Bronchial epithelial cell (primary cell): ENCODE results near the gene NUP62. TPM values are rescaled to one million over a fixed set of nuclear protein-coding genes. Genes with fewer than 3 reads are reported as not detected.
A peak's percentile ranks its signal among the peaks of the same experiment; 100 is the strongest.

Source experiments
- DNase-seq: peaks from one replicate; pipeline ENCODE4 v3.0.0-alpha.2; 2010; ENCODE audit warnings: low read depth
- FAIRE-seq: peaks from 2 replicates; lab custom pipeline; 2011; peaks lifted over from hg19 to GRCh38; lab: Jason Lieb, UNC
- H3K27me3 ChIP-seq: 2 replicates; pipeline ENCODE4 v1.5.1; 2011; ENCODE audit warnings: low read length; ENCODE audit not compliant: control insufficient read depth, insufficient read depth
- H3K36me3 ChIP-seq: 2 replicates; pipeline ENCODE4 v1.5.1; 2011; ENCODE audit warnings: low read length; ENCODE audit not compliant: control insufficient read depth, insufficient read depth
- H3K4me3 ChIP-seq: 2 replicates; pipeline ENCODE4 v1.5.1; 2011; ENCODE audit warnings: mild to moderate bottlenecking, low read depth, low read length, control low read depth
- total RNA-seq: library from RNA; depleted of rRNA; stranded (reverse); fragments of >200 nt; gene quantifications from 2 replicates; pipeline ENCODE4 v1.2.1, GENCODE V29; 2014
- TF ChIP-seq, protein P1 (sequence below): IDR thresholded peaks from 2 replicates; pipeline ENCODE4 v1.5.1; 2011; ENCODE audit warnings: mild to moderate bottlenecking, moderate library complexity, low read length, control low read depth, inconsistent platforms; ENCODE audit not compliant: insufficient read depth, severe bottlenecking

Gene NUP62
- total RNA-seq, 1 donor from 2014 or later = 12.1 TPM

DNA sequence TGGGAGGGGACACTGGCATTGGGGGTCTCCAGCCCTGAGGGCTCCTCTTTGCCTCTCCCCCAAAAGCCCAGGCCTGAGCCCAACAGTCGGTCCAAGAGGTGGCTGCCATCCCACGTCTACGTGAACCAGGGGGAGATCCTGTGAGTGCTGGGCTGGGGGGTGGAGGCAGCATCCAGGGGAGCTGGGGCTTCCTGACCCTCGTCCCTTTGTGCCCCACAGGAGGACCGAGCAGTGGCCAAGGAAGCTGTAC, 71.5 kb downstream of the NUP62 start:
- peak; percentile 23 for FAIRE-seq
- H3K36me3 ChIP-seq = peaks cover 23% of the 10 kb centered on the region
- H3K4me3 ChIP-seq = no peak overlapping the region
- DNase-seq = no peak
- H3K27me3 ChIP-seq = no peaks in the 10 kb centered on the region
- TF ChIP-seq, protein P1, sequence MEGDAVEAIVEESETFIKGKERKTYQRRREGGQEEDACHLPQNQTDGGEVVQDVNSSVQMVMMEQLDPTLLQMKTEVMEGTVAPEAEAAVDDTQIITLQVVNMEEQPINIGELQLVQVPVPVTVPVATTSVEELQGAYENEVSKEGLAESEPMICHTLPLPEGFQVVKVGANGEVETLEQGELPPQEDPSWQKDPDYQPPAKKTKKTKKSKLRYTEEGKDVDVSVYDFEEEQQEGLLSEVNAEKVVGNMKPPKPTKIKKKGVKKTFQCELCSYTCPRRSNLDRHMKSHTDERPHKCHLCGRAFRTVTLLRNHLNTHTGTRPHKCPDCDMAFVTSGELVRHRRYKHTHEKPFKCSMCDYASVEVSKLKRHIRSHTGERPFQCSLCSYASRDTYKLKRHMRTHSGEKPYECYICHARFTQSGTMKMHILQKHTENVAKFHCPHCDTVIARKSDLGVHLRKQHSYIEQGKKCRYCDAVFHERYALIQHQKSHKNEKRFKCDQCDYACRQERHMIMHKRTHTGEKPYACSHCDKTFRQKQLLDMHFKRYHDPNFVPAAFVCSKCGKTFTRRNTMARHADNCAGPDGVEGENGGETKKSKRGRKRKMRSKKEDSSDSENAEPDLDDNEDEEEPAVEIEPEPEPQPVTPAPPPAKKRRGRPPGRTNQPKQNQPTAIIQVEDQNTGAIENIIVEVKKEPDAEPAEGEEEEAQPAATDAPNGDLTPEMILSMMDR = no peak

DNA sequence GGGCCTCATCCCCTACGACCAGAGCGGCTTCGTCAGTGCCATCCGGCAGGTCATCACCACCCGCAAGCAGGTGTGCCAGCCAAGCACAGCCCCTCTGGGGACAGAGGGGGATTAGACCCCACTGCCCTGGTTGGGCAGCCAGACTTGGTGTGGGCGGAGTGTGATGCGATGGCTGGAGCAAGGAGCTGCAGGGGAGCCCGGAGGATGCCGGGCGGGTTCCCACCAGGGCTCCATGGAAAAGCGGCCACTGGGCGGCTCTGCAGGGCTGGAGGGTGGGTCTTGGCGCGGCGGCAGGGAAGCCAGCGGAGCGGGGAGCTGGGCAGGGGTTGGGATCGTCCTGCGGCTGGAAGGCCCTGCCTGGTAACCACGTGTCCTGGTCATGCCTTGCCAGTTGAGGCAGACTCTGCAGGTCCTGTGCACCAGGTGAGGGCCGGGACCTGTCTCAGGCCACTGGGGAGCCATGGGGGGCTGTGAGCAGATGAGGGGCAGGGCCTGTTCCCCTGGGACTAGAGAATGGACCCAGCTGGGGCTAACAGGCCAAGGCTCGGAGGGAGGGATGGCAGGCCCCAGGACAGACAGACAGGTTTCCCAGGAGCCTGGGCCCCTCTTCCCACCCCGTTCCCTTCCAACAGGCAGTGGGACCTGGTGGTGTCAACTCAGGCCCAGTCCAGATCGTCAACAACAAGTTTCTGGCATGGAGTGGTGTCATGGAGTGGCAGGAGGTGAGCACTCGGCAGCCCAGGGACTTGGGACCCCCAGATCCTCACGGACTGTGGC, 72.1 kb downstream of the NUP62 start:
- H3K27me3 ChIP-seq = no peaks in the 10 kb centered on the region
- DNase-seq (no peak), FAIRE-seq (no peak)
- H3K4me3 ChIP-seq = no peak overlapping the region
- TF ChIP-seq, protein P1 = no peak
- H3K36me3 ChIP-seq = peaks cover 21% of the 10 kb centered on the region

Other genes starting within 250 kb of the NUP62 start
- gene ADM5, start 239.9 kb downstream of the NUP62 start, total RNA-seq = 0.13 and 0.53 TPM in 2 replicates
- gene CPT1C, start 238.4 kb downstream of the NUP62 start, total RNA-seq = 1.2 and 2.4 TPM in 2 replicates
- gene TSKS, start 166.2 kb downstream of the NUP62 start, total RNA-seq = not detected in 2 replicates
- 25.5 and 33.5 TPM in 2 replicates for gene AP2A1, start 162.5 kb downstream of the NUP62 start, total RNA-seq
- 12.1 and 13.2 TPM in 2 replicates for gene FUZ, start 116.2 kb downstream of the NUP62 start, total RNA-seq
- 8.2 and 10.2 TPM in 2 replicates for gene MED25, start 111.2 kb downstream of the NUP62 start, total RNA-seq
- 20.5 and 23.6 TPM in 2 replicates for gene PTOV1, start 78.3 kb downstream of the NUP62 start, total RNA-seq
- gene PNKP, start 61.9 kb downstream of the NUP62 start, total RNA-seq = 26.8 and 37.9 TPM in 2 replicates
- gene AKT1S1, start 52.1 kb downstream of the NUP62 start, total RNA-seq = 3.7 and 7.4 TPM in 2 replicates
- gene TBC1D17, start 51.8 kb downstream of the NUP62 start, total RNA-seq = 2.1 and 3.1 TPM in 2 replicates
- gene IL4I1, start 32.6 kb downstream of the NUP62 start, total RNA-seq = under 0.01 and 0.26 TPM in 2 replicates
- 1.8 TPM in 2 replicates for gene ATF5, start 299 bp downstream of the NUP62 start, total RNA-seq
- not detected in 2 replicates for gene SIGLEC11, start 31.7 kb upstream of the NUP62 start, total RNA-seq
- gene VRK3, start 95.9 kb upstream of the NUP62 start, total RNA-seq = 14.5 and 17.7 TPM in 2 replicates
- gene ZNF473, start 96.5 kb upstream of the NUP62 start, total RNA-seq = 9.9 and 13.7 TPM in 2 replicates
- not detected in 2 replicates for gene IZUMO2, start 233.8 kb upstream of the NUP62 start, total RNA-seq